ENCODE measurements around the gene CYB5R3.
"Not testable (repeated sequence)": the region's sequence is repeated elsewhere in the genome, so short reads cannot be mapped to it uniquely, and the experiment has no call there.

DNA sequence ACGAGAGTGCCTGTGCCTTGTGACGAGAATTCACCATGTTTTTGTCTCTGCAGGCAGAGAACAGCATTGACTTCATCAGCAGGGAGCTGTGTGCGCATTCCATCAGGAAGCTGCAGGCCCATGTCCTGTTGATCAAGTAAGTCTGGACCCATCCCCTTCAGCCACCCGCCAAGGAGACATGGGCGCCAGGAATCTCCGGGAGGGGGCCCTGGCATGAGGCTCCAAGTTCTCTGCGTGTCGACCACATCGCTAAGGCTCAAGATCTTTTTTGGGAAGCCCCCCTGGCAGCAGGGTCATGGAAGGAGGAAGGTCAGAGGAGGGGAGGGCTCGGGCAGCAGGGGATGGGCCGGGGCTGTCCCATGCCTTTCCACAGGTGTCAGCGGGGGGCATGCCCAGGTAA, 78.1 kb downstream of the CYB5R3 start:
- TF ChIP-seq, protein P1, sequence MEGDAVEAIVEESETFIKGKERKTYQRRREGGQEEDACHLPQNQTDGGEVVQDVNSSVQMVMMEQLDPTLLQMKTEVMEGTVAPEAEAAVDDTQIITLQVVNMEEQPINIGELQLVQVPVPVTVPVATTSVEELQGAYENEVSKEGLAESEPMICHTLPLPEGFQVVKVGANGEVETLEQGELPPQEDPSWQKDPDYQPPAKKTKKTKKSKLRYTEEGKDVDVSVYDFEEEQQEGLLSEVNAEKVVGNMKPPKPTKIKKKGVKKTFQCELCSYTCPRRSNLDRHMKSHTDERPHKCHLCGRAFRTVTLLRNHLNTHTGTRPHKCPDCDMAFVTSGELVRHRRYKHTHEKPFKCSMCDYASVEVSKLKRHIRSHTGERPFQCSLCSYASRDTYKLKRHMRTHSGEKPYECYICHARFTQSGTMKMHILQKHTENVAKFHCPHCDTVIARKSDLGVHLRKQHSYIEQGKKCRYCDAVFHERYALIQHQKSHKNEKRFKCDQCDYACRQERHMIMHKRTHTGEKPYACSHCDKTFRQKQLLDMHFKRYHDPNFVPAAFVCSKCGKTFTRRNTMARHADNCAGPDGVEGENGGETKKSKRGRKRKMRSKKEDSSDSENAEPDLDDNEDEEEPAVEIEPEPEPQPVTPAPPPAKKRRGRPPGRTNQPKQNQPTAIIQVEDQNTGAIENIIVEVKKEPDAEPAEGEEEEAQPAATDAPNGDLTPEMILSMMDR (conservative IDR thresholded peaks at IDR 0.05; ENCODE audit: low read depth, low read length), result not testable (repeated sequence)
- TF ChIP-seq EZH2 (IDR thresholded peaks at IDR 0.05; ENCODE audit: borderline replicate concordance, low read depth, low read length, poor library complexity, severe bottlenecking), result not testable (repeated sequence)
